ENCODE measurements around the gene NF1.
"Not testable (repeated sequence)": the region's sequence is repeated elsewhere in the genome, so short reads cannot be mapped to it uniquely, and the experiment has no call there.

NF1 gene

GRCh38 chr17:31310260-31310659, 215.5 kb downstream of the NF1 start:
- no peak for DNase-seq

GRCh38 chr17:31310886-31311285, 216.1 kb downstream of the NF1 start:
- DNase-seq: no peak

- DNase-seq: no peak
These were observed 216.7 kb downstream of the NF1 start for GRCh38 chr17:31311526-31311925.

GRCh38 chr17:31312223-31312622, 217.4 kb downstream of the NF1 start:
- not testable (repeated sequence) for DNase-seq

- DNase-seq: no peak
These were observed 219.4 kb downstream of the NF1 start, which contains the start of gene EVI2B for GRCh38 chr17:31313982-31314781. TSS of gene EVI2B (minus strand) at chr17:31314054. CDS start at chr17:31305609, 8,445 bp downstream.

- DNase-seq: no peak
These were observed 220.0 kb downstream of the NF1 start for GRCh38 chr17:31314782-31315100.

GRCh38 chr17:31318298-31318801, 223.6 kb downstream of the NF1 start:
- DNase-seq: no peak

- no peak for DNase-seq
These were observed 224.3 kb downstream of the NF1 start for GRCh38 chr17:31318851-31319661.

GRCh38 chr17:31320241-31320640, 225.5 kb downstream of the NF1 start:
- DNase-seq: no peak

GRCh38 chr17:31320791-31321190, 226.0 kb downstream of the NF1 start:
- DNase-seq: no peak

GRCh38 chr17:31321481-31321880, 226.7 kb downstream of the NF1 start, which contains the start of gene EVI2A:
TSS of gene EVI2A (minus strand) at chr17:31321622. CDS start at chr17:31319013, 2,609 bp downstream.
- no peak for DNase-seq

- DNase-seq: no peak
These were observed 227.2 kb downstream of the NF1 start for GRCh38 chr17:31321966-31322365.

- DNase-seq: no peak
These were observed 228.8 kb downstream of the NF1 start for GRCh38 chr17:31323551-31323950.

GRCh38 chr17:31327534-31328159, 232.9 kb downstream of the NF1 start:
- DNase-seq: no peak

- no peak for DNase-seq
These were observed 233.4 kb downstream of the NF1 start for GRCh38 chr17:31328160-31328535.

GRCh38 chr17:31329221-31329620, 234.4 kb downstream of the NF1 start:
- no peak for DNase-seq

GRCh38 chr17:31339906-31340661, 245.3 kb downstream of the NF1 start:
- DNase-seq: no peak

- DNase-seq: not testable (repeated sequence)
These were observed 250.5 kb downstream of the NF1 start for GRCh38 chr17:31345191-31345747.

- DNase-seq: no peak
These were observed 254.7 kb downstream of the NF1 start for GRCh38 chr17:31349454-31349853.

GRCh38 chr17:31355935-31356334, 261.2 kb downstream of the NF1 start:
- DNase-seq: no peak

GRCh38 chr17:31357091-31357490, 262.3 kb downstream of the NF1 start:
- no peak for DNase-seq

- no peak for DNase-seq
These were observed 263.1 kb downstream of the NF1 start for GRCh38 chr17:31357839-31358394.
